GM19239 (cell line): ENCODE measurements around the gene CRAMP1.
"Not testable (repeated sequence)": the region's sequence is repeated elsewhere in the genome, so short reads cannot be mapped to it uniquely, and the experiment has no call there.

ENCODE experiments used
- DNase-seq: peaks from one replicate; pipeline ENCODE4 v3.0.0; 2011; ENCODE audit warnings: low spot score; ENCODE audit not compliant: insufficient read length
- FAIRE-seq: peaks from 2 replicates; lab custom pipeline; 2011; peaks lifted over from hg19 to GRCh38; lab: Jason Lieb, UNC

The CRAMP1 gene

DNA sequence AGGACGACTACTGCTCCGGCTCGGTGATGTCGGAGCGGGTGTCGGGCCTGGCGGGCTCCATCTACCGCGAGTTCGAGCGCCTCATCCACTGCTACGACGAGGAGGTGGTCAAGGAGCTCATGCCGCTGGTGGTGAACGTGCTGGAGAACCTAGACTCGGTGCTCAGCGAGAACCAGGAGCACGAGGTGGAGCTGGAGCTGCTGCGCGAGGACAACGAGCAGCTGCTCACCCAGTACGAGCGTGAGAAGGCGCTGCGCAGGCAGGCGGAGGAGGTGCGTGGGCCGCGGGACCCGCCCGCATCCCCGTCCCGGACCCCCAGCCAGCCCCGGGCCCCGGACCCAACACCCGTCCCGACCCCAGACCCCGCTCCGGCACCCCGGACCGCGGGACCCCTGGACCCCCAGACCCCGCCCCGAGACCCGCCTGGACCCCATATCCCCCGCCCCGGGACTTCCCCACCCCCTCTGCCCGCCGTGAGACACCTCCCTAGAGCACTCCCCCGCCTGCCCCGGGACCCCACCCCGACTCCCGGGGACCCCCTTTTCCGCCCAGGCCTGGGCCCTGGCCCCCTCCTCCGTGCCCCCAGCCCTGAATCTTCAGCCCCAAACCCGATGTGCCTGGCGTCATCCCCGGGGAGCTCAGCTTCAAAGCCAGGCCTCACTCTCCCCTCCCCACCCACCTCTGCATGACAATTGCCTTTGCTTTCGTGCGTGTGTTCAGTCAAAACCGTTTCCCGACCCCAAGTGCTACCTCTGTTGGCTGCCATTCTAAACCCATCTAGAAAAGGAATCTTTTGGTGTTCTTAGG, 94.4 kb downstream of the CRAMP1 start:
- DNase-seq = peak; percentile 68
- FAIRE-seq = no peak

DNA sequence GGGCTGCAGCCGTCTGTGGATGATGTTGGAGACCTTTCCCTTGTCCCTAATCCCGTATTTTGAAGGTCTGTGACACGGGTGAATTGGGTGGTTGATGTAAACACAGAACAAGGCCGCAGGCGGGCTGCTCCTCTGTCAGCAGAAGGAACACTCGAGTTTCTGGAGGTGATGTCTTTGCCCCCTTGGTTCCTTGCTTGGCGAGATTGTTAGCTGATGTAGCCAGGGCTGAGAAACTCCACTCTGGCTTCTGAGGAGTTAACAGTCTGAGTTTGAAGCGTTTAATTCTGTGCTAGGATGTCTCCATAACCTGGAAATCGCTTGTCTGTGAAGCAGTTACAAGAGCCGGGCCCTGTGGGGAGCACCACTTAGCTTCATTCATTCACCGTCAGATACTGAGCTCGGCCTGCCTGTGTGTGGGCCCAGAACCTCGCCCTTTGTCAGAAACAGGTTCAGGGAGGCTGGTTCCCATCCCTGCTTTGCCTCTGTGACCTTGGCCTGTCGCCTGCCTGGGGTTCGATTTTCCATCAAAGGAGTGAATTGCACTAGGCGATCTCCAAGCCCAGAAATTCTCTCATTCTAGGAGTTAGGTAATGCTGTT, 95.1 kb downstream of the CRAMP1 start:
- FAIRE-seq (peak; percentile 94), DNase-seq (no peak)

GRCh38 chr16:1708083-1708767, 96.1 kb downstream of the CRAMP1 start:
- DNase-seq (no peak), FAIRE-seq (no peak)

- no peak for FAIRE-seq
- no peak for DNase-seq
Measured at GRCh38 chr16:1708768-1709180, 96.6 kb downstream of the CRAMP1 start.

DNA sequence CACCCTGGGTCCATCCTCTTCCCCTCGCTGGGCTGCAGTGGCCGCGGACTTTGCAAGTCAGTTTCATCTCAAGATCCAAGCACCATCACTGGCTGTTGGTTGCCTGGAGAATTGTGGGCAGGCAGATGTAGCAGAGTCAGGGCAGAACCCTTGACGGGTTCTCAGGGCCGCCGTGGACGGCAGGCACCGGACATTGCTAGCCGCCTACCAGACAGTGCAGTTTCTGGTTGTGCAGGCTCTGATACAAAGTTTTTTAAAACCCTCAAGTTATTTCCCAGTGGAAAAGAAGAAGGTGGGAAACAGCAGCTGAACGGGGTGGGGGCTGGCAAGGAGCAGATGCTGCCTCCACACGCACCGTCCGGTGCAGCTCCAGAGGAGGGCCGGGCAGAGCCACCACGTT, 97.2 kb downstream of the CRAMP1 start:
- no peak for DNase-seq
- no peak for FAIRE-seq

GRCh38 chr16:1710811-1711507, 98.8 kb downstream of the CRAMP1 start:
- FAIRE-seq (no peak), DNase-seq (no peak)

GRCh38 chr16:1712791-1713261, 100.7 kb downstream of the CRAMP1 start:
- FAIRE-seq (no peak), DNase-seq (no peak)

DNA sequence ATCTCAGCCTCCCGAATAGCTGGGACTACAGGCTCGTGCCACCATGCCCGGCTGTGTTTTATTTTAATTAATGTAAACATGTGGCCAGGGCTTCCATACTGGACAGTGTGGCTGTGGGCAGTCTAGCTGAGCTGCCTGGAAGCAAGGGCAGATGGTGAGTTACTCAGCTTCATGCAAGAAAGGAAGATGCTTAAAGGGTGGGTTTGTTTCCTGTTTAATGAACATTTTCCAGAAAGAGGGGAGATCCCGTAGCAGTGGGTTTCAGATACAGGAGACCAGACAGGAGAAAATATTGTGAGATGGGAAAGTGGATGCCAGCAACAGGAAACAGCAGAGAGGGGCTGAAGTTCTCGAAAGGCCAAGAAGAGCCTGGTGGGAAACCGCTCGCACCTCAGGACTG, 101.2 kb downstream of the CRAMP1 start:
- no peak for DNase-seq
- no peak for FAIRE-seq

DNA sequence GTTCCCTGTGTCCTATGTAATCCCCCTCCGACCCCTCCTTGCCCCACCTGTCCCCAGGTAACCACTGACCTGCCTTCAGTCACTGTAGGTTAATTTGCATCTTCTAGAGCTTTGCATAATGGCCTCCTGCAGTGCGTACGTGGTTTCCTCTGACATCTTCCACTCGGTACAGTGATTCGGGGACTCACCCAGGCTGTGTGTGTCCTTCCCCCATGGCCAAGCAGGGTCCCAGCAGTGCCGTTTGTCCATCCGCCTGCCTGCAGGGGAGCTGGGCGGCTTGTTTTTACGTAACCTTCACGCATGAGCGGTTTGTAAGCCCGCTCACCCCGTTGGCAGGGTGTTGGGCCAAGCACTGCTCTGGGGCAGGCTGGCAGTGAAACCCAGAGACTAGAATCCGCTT, 101.8 kb downstream of the CRAMP1 start:
- no peak for DNase-seq
- no peak for FAIRE-seq

DNA sequence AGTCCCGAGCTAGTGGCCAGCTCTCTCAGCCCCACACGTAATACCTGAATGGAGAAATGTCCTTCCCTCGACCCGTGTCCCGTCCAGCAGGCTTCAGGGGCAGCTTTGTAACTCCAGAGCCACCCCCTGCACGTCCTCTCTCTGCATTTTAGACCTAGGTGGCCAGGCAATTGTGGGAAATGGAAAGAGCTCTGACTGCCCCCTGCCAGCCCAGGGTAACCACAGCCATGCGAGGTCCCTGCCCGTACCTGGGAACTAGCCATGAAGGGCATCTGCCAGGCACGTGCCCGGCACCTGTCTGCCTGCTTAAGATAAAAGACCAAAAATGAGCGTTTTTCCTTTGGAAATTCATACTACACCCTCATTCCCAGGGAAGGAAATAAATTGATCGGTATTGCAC, 103.1 kb downstream of the CRAMP1 start:
- DNase-seq = no peak
- no peak for FAIRE-seq

DNA sequence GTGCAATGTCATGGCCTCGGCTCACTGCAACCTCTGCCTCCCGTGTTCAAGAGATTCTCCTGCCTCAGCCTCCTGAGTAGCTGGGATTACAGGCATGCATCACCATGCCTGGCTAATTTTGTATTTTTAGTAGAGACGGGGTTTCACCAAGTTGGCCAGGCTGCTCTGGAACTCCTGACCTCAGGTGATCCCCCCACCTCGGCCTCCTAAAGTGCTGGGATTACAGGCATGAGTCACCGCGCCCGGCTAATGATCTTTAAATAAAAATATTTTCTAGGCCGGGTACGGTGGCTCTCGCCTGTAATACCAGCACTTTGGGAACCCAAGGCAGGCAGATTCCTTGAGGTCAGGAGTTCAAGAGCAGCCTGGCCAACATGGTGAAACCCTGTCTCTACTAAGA, 106.1 kb downstream of the CRAMP1 start:
- DNase-seq, FAIRE-seq: not testable (repeated sequence)

GRCh38 chr16:1719559-1720229, 107.5 kb downstream of the CRAMP1 start:
- not testable (repeated sequence) for DNase-seq, FAIRE-seq

GRCh38 chr16:1721372-1721771, 109.2 kb downstream of the CRAMP1 start:
- DNase-seq (no peak), FAIRE-seq (no peak)

DNA sequence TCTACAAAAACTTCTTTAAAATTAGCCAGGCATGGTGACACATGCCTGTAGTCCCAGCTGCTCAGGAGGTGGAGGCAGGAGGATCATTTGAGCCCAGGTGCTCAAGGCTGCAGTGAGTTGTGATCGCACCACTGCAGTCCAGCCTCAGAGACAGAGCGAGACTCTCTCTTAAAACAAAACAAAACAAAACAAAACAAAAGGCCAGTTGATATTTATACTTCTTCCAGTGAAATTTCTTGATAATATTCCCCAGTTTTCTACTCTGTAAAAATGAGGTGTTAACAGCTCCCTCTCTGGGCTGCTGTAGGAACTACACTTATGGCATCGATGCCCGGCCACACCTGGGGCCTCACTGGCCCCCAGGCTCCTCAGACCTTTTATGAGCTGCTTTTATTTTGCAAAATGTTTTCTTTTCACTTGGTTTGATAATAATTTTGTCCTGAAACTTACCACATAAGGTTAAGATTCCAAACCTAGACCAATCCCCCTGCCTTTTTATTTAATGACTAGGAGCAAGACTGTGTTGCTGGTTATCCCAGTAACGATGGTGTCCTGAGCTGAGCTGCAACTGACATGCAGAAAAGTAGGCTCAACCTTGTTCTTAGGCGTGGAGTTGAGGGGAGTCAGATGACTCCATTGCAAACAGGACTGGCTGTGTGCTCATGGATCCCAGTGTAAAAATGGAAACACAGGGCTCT, 111.4 kb downstream of the CRAMP1 start:
- FAIRE-seq = no peak
- DNase-seq = no peak

- DNase-seq = no peak
- no peak for FAIRE-seq
Measured at GRCh38 chr16:1724491-1724890, 112.3 kb downstream of the CRAMP1 start.

GRCh38 chr16:1726661-1727502, 114.7 kb downstream of the CRAMP1 start:
- DNase-seq (no peak), FAIRE-seq (no peak)
